Measurements from ENCODE around the gene C5AR1. TPM values are rescaled to one million over a fixed set of nuclear protein-coding genes. Genes with fewer than 3 reads are reported as not detected.
A peak's percentile ranks its signal among the peaks of the same experiment; 100 is the strongest.
"Not testable (repeated sequence)": the region's sequence is repeated elsewhere in the genome, so short reads cannot be mapped to it uniquely, and the experiment has no call there.

C5AR1 gene
- total RNA-seq, 1 donor from 2014 or later, result 12.9 TPM

DNA sequence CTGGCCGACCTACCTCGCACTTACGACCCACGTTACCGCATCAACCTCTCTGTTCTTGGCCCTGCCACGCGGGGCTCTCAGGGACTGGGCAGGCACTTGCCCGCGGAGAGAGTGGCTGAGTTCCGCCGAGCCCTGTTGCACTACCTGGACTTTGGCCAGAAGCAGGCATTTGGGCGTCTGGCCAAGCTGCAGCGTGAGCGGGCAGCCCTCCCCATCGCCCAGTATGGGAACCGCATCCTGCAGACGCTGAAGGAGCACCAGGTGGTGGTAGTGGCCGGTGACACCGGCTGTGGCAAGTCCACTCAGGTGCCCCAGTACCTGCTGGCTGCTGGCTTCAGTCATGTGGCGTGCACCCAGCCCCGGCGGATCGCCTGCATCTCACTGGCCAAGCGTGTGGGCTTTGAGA, 43.6 kb downstream of the C5AR1 start:
- intact Hi-C loops (cut with DNase I), result no loop called here

DNA sequence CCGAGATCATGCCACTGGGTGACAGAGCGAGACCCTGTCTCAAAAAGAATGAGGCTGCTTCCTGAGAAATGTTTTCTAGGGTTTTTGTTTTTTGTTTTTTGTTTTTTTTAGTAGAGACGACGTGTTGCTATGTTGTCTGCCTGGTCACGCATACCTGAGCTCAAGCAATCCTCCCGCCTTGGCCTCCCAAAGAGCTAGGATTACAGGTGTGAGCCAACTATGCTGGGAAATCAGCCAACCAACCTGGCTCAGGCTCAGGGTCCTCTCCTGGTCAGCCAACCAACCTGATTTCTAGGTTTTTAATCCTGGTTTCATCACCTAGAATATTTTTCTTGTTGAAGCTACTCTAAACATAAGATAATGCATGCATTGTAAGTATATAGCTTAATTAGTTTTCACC, 47.2 kb downstream of the C5AR1 start:
- intact Hi-C loops (cut with DNase I), result no loop called here
- no peak for DNase-seq (ENCODE audit: low spot score)

More for the DNA sequence above, 43.6 kb downstream of the C5AR1 start:
- DNase-seq (ENCODE audit: low spot score), result no peak

- intact Hi-C loops (cut with DNase I), result no loop called here
- no peak for DNase-seq (ENCODE audit: low spot score)
Measured at GRCh38 chr19:47357788-47358680, 48.4 kb downstream of the C5AR1 start.

- DNase-seq (ENCODE audit: low spot score), result no peak
- intact Hi-C loops (cut with DNase I), result no loop called here
Measured at GRCh38 chr19:47358936-47359335, 49.3 kb downstream of the C5AR1 start.

DNA sequence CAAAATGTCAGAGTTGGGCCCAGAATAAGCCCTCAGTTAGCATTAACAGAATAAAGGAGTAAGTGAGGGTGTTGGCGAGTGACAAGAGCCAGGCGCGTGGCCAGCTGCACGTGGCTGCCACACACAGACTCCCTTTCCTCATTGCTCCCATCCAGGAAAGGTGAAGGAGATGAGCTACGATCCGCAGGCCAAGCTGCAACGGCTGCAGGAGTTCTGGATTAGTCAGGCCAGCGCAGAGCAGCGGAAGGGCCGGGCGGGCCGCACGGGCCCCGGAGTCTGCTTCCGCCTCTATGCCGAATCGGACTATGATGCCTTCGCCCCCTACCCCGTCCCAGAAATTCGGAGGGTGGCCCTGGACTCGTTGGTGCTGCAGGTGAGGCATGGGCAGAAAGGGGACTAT, 52.7 kb downstream of the C5AR1 start:
- intact Hi-C loops (cut with DNase I), result no loop called here
- DNase-seq (ENCODE audit: low spot score), result no peak

DNA sequence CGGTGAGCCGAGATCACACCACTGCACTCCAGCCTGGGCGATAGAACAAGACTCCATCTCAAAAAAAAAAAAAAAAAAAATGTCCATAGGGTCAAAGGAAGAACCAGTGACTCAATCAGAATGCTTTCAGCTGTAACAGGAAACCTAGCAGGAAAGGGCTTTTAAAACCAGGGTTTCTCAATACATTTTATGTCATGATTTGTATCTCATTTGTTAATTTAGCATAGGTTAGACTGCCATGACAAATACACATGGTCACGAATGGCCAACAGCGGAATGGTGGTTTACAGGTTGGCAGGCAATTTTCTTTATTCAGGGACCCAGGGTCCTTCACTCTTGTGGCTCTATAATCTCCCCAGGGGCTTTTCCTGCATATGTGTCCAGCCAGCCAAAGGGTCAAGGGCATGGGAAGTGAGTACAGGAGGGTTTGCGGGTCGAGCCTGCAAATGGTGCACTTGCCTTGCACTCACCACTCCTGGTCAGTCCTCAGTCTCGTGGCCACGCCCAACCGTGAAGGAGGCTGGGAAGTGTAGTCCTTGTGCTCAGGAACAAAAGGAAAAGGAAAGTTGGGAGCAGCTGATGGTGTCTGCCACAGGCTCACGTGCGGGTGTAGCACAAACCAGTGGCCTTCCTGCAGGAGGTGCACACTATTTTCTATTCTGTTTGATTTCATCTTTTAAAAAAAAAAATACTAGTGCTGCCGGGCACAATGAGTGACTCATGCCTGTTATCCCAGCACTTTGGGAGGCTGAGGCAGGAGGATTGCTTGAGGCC, 54.3 kb downstream of the C5AR1 start:
- intact Hi-C loops (cut with DNase I), result no loop called here
- DNase-seq (ENCODE audit: low spot score), result no peak

DNA sequence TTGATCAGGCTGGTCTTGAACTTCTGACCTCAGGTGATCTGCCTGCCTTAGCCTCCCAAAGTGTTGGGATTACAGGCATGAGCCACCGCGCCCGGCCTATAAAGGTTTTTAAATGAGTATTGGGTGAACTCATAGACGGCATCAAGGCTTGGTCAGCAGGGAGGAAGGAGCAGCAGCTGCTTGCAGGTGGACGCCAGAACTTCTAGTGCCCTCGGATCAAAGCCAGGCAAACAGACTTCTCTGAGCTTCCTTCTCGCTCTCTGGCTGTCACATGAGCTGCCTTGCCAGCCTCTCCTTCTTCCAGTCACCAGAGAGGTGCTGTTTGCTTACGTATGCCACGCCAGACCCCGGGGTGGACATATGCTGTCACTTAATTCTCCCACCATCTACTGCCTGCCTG, 55.8 kb downstream of the C5AR1 start:
- intact Hi-C loops (cut with DNase I); DNase-seq (ENCODE audit: low spot score): not testable (repeated sequence)

DNA sequence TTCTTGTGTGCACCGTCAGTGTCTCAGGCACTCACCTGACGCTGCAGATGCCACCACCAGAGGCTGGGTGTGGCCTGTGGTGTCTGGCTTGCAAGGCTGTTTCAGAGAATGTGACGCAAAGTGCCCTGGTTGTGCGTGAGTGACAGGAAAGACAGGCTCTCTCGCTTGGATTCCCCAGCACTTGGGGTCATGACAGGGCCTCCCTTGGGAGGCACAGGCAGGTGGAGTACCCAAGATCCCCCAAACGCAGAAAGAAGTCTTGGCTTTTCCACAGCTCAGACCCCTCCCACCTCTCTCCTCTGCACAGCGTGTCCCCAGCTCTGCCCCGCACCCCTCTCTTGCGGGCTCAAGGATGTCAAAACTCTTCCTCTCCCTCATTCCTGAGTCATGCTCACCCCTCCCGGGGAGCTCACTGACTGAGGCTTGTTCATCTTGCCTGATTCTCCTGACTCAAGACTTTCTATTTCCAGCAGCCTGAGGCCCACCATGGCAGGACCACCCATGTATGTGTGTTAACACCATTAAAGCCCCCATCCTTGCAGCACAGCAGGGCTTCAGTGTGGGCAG, 60.5 kb downstream of the C5AR1 start:
- intact Hi-C loops (cut with DNase I), result no loop called here
- DNase-seq (ENCODE audit: low spot score), result peak; percentile 89

DNA sequence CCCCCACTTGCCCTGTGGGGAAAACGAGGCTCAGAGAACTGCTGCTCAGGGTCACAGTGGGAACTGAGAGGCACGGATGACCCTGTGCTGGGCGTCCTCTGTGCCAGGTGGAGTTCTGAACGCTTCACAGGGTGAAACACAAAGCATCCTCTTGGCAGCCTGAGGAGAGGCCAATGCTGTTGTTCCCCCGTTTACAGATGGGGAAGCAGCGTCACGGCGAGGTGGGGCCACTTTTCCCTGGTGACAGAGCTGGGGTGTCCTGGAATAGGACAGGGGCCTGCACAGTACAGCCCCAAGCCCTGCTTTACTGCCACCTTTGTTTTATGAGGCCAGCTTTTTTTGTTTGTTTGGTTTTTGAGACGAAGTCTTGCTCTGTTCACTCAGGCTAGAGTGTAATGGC, 61.6 kb downstream of the C5AR1 start:
- no peak for DNase-seq (ENCODE audit: low spot score)
- intact Hi-C loops (cut with DNase I), result no loop called here

Other genes with a start within 250 kb of the C5AR1 start
- 28.1 TPM for gene ZC3H4, start 196.1 kb upstream of the C5AR1 start, total RNA-seq
- gene SAE1, start 179.0 kb upstream of the C5AR1 start, total RNA-seq, result 45.0 TPM
- 4.4 TPM for gene BBC3, start 78.7 kb upstream of the C5AR1 start, total RNA-seq
- 23.1 TPM for gene CCDC9, start 53.3 kb upstream of the C5AR1 start, total RNA-seq
- gene INAFM1, start 35.0 kb upstream of the C5AR1 start, total RNA-seq, result 18.0 TPM
- gene C5AR2, start 22.3 kb downstream of the C5AR1 start, total RNA-seq, result 0.81 TPM
- 8.5 TPM for gene DHX34, start 39.5 kb downstream of the C5AR1 start, total RNA-seq
- gene MEIS3, start 109.7 kb downstream of the C5AR1 start, total RNA-seq, result 3.7 TPM
- gene SLC8A2, start 162.0 kb downstream of the C5AR1 start, total RNA-seq, result 0.59 TPM
- gene KPTN, start 174.4 kb downstream of the C5AR1 start, total RNA-seq, result 5.2 TPM
- gene NAPA, start 205.2 kb downstream of the C5AR1 start, total RNA-seq, result 112 TPM